ENCODE data around the gene MZF1.
"Not testable (repeated sequence)": the region's sequence is repeated elsewhere in the genome, so short reads cannot be mapped to it uniquely, and the experiment has no call there.

Gene MZF1

DNA sequence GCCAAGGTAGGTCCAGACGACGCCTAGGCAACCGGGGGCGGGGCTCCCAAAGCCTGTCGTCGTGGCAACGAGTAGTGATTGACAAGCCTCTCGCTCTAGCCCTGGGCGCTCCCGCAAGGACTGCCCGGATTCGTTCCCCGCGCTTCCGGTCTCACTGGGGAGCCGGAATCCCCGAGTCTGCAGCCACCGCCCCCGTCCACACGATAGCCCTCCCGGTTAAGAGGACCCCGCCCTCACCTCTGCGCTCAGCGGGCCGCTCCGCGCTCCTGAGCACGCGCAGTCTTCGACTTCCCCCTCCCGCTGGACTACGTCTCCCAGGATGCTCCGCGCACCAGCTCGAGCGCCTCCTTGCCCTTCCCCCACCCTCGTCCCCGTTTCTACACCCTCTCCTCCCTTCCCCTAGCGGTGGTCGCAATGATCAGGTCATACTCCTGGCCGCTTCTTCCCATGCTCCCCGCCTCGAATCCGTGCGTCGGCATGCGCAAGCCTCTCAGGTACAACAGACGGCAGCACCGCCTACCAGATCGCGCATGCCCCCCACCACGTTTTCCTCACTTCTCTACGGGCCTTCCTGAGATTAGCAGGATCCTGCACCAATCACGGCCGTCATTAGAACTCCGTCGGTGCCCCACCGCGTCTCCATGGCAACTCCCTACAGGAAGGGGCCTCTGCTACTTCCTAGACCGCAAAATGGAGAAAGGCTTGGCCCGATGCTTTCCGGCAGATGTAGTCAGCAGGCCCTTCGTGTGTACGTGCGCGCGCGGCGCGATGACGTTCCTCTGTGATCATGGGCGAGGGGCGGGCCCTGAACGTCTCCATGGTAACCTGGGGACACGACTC, at the start of gene MZF1:
TSS of gene MZF1 (minus strand) at position 518 of the 840 bp plus-strand sequence. CDS start 1,946 bp downstream, outside the sequence.
- no peak for DNase-seq

DNA sequence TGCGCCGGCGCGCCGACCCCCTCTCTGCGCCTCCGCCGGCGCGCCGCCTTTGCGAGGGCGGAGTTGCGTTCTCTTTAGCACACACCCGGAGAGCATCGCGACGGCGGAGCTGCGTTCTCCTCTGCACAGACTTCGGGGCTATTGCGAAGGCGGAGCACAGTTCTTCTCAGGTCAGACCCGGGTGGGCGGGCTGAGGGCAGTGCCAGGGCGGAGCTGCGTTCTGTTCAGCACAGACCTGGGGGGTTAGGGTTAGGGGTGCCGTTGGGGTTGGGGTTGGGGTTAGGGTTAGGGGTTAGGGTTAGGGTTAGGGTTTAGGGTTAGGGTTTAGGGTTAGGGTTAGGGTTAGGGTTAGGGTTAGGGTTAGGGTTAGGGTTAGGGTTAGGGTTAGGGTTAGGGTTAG, 34.1 kb upstream of the MZF1 start:
- DNase-seq, result not testable (repeated sequence)

DNA sequence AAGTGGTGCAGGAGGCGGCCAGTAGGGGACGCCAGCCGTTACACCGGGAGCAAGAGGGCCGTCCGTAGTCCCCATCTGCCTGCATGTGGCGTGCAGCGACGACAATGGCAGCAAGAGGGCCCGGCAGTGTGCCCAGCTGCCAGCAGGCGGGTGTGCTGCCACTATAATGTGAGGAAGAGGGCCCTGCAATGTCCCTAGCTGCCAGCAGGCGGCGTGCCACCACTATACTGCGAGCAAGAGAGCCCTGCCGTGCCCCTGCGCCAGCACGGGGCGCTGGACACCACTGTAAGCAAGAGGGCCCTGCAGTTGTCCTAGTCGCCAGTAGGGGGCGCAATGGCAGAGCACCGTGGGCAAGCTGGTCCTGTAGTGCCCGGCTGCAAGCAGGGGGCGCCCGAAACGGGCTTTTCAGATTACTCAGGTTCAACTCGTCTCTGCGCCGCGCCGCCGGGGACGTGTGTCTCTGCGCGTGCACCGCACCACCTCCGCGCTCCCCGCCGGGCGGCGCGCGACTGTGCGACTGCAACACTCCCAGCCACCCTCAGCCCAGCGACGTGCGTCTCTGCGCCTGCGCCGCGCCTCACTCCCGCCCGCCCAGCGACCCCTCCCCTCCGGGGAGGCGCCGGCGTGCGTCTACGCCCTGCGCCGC, 33.2 kb upstream of the MZF1 start:
- DNase-seq, result not testable (repeated sequence)

DNA sequence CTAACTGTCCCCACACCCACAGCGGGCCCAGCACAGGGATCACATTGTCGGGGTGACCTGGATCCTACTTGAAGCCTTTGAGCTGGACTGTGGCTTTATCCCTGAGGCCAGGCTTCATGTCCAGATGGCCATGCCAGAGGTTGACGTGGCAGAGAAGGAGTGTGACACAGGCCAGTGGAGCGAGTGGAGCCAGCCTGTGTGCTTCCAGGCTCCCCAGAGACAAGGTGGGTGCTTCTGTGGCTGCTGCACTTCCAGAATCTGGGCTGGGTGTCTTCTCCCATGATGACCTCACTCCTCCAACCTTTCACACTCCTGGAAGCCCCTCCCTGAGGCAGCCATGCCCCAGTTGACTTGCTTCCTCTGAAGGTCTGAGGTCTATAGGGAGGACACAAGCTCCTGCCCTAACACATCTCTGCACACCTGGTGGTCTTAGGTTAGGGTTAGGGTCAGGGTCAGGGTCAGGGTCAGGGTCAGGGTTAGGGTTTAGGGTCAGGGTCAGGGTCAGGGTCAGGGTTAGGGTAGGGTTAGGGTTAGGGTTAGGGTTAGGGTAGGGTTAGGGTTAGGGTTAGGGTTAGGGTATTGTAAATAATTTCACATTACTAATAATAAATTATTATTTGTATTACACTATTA, 13.1 kb upstream of the MZF1 start:
- DNase-seq, result no peak

DNA sequence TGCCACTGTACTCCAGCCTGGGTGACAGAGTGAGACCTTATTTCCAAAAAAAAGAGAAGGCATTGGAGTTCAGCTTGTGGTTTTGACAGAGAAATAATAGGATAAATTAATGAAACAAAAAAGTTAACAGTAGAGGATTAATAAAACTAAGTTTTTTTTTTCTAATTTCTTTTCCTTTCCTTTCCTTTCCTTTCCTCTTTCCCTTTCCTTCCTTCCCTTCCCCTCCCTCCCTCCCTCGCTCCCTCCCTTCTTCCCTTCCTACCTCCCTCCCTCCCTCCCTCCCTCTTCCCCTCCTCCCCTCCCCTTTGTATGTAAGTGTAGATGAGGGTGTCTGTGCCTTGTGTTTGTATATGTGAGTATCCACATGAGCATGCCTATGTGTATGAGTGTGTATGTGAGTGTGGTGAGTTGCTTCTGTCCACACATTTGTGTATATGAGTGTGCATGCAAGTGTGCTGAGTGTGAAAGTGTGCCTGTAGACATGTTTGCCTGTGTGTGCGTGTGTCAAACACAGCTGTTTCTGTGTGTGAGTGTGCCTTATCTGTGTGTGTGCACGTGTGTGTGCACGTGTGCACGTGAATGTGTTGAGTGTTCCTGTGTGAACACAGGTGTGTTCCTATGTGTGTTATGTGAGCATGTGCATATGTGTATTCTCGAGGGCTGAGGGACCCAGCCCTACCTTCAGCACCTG, 12.5 kb upstream of the MZF1 start:
- no peak for DNase-seq

DNA sequence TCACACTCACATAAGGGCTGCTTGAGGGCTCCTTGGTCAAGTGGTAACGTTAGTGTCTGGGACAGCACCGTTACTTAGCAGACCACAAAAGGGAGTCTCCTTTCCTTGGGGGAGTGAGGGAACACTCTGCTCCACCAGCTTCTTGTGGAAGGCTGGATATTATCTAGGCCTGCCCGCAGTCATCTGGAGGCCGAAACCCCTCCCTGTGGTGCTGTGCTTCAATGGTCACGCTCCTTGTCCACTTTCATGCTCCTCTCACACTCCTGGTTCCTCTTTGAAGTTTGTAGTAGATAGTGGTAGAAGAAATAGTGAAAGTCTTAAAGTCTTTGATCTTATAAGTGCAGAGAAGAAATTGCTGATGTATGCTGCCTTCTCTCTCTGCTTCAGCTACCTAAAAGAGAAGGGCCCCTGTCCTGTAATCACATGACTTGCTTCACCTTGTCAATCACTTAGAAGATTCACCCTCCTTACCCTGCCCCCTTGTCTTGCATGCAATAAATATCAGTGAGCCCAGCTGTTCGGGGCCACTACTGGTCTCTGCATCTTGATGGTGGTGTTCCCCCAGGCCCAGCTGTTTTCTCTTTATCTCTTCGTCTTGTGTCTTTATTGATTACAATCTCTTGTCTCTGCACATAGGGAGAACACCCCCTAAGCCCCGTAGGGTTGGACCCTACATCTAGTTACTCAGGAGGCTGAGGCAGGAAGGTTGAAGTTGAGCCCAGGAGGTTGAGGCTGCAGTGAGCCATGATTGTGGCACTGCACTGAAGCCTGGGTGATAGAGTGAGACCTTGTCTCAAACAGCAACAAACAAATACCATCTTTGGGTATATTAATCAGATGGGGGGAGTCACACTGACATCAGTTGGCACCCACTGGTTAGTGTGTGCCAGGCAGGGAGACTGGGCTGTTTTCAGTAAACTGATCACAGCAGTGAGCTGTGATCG, 11.6 kb upstream of the MZF1 start:
- no peak for DNase-seq

DNA sequence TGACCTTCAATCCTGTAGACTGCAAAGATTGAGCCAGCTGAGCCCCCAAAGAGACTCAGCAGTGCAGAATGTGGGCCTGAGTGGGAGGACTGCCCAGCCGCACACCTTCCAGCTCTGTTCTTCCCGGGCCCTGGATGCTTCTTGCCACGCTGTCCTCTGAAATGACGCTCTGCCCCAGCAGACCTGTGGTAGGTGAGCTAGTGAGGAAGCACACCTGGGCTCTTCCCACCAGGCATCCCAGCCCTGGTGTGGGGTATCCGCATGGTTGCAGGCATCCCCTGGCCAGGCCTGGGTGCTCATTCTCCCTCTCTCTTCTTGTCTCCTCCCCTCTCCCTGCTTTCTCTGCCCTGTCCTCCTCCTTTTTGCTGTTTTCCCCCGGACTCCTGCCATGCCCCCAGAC, 9.8 kb upstream of the MZF1 start:
- no peak for DNase-seq

DNA sequence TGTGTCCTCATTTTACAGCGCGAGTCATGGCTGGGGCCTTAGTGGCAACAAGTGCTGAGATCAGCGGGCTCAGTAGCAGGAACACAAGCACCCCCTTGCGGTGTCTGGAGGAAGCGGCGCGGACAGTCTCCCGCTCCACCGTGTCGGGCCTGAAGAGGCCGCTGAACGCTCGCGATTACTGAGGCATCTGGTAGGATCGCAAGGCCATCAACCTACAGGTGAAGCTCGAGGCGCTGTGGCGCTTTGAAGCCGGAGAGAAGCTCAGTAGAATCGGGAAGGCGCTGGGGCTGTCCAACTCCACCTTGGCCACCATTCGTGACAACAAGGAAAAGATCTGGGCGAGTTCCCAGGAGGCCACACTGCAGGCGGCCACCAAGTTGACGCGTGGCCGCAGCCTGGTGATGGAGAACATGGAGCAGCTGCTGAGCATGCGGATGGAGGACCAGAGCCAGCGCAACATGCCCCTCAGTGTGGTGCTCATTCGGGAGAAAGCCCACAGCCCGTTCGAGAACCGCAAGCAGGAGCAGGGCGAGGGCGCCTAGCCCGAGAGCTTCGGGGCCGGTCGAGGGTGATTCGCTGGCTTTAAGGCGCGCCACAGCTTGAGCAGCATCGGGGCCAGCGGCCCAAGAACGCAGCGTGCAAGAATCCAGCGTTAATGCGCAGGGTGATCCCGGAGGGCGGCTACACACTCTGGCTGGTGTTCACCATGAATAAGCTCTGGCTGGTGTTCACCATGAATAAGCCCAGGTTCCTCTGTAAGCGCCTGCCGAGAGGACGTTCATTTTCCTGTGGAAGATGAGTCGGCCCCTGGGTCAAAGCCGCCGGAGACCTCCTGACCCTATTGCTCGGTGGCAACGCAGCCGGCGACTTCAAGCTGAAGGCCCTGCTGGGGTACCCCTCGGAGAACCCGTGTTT, 8.3 kb upstream of the MZF1 start:
- no peak for DNase-seq

DNA sequence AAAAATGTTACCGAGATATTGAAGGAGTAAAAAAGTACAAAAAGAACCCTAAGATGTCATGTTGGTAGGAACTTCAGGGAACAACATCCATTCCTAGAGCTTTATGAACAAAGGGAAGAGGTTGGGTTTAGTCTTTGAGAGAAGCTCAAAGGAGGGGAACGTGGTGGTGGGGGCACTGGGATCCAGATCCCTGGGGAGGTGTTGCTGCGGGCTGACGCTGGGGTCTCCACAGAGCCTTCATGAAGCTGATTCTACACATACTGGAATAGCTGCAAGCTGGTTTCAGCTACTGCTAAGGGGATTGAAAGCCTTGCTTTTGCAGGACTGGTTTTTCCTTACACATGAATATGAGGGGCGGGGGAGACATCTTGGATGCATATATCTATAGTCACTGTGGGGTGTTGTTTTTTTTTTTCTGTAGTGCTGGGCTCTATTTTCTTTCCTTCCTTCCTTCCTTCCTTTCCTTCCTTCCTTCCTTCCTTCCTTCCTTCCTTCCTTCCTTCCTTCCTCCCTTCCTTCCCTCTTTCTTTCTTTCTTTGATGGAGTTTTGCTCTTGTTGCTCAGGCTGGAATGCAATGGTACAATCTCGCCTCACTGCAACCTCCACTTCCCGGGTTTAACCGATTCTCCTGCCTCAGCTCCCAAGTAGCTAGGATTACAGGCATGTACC, 6.5 kb upstream of the MZF1 start:
- no peak for DNase-seq

DNA sequence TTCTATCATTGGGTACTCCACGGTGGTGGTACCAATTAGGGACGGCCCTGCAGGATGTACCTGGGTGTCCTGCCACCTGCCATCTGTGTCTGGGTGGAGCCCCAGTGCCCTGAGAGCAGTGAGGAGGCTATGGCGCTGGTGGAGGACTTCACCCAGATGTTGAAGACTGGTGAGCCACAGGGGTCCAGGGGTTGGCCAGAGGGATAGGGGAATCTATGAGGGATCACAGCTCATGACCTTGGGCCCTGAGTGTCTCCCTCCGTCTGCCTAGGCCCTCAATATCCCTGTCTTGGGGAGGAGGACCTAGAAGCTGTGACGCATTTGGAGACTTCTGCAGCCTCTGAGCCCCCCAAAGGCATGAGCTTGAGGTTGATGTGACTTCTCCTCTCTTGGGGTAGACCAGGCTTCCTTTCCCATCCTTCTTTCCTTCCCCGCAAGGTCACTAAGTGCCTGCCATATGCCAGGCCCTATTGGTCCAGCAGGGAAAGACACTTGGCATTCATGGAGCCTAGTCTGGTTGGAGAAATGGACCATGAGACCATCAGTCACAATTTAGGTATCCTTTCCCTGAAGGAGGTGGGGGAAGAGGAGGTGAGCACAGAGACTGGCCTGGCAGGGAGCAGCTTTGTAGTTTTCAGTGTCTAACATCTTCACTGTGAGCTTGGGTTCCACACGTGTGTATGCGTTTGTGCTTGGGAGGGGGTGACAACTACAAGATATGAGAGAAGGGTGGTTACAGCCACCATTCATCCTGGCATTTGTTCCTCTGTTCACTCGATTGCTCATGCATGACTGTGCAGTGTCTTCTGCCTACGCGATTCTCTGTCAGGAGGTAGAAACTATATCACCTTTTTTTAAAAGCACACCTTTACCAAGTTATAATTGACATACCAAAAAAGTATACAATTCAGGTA, 5.1 kb upstream of the MZF1 start:
- DNase-seq, result no peak

DNA sequence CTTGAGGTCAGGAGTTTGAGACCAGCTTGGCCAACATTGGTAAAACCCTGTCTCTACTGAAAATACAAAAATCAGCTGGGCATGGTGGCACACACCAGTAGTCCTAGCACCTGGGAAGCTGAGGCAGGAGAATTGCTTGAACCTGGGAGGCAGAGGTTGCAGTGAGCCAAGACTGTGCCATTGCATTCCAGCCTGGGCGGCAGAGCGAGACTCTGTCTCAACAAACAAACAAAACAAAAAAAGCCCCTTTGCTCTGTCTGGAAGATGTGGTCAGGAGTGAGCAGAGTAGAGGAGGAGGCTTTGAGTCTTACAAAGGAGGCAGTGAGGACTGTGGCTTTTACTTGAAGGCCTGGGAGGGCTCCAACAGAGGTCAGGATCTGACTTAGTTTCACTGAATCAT, 4.4 kb upstream of the MZF1 start:
- DNase-seq, result not testable (repeated sequence)

DNA sequence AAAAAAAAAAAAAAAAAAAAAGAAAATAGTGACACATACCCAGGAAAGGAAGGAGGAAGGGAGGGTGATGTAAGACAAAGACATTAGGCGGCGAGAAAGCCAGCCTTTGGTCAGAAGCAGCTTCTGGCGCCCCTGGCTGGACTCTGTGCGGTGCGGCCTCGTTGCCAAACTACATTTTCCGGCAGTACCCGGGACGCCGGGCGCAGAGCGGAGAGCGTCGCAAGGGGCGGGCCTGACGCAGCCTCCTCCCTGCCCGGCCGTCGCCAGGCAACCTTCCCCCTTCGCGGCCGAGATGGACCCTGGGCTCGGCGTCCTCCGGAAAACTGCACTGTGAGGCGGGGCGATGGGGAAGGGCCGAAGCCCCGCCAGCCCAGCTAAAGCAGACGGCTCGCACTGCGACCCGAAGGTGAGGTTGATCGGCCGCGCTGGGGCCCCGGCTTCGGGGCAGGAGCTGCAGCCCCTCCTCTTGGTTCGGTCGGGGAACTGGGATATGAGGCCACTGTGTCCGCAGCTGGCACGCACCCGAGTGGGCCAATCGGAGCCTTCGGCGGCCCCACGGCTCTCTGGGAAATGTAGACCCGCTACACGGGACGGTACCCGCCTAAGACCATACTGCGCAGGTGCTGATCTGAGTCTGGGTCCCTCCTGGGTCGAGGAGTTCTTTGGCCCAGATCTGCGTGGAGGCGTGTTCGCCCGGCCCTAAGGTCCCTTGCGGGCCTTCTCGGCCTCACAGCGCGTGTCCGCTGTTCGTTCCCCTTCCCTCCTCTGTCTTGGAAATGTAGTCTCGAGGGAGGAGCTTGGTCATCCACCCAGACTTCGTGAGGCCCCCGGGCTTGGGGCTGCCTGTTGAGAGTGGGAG, 2.3 kb upstream of the MZF1 start:
- DNase-seq, result no peak

DNA sequence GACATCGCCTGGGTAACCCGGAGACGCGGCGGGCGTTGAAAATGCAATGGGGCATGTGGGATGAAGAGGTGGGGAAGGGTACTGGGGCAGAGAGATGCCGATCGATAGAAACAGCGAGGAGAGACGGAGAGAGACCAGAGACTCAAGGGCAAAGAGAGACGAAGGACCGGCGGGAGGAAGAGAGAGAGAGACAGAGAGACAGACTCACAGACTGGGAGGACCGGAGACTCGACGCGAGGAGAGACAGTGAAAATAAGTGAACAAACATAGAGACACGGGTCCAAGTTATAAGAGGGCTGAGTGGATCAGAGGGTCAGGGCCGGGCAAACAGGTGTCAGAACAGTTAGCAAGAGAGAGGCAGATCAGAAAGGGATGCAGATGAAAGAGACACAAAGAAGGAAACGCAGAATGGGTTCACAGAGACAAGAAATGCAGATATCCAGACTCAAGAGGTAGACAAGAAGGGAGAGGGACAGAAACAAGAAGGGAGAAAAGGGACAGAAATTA, 576 bp upstream of the MZF1 start:
- no peak for DNase-seq

DNA sequence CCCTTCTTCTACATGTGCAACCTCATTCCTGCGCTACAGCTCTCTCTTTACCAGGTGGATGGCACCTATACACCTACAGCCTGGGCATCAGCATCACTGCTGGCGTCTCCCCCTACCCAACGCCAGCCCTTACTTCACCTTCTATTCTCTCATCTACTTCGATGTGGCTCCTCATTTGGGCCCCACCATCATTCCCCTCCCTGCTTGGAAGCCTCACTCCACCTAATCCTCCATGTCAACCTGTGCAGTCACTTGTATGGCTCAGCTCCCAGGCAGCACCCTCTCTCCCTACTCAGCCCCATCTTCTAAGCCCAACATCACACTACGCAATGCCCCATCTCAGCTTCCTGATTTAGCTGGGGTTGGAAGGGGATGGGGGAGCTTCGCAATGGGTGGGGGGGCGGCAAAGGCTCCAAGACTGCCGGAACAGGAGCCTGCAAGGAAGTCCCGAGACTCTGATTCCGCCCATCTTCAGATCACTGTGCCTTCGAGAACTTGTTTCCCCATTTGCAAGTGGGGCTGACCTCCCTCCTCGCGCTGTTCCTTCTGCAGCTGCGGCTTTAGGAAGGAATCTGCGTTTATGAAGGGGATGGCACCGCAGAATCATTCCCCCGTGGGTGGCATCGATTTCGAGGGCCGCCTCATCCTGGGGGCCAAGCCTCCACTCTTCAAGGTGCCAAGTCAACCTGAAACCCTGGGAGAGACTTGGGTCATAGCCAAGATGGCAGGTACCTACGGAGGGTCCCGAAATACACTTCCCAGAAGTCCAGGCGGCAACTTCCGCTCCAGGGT, 913 bp downstream of the MZF1 start:
- no peak for DNase-seq

DNA sequence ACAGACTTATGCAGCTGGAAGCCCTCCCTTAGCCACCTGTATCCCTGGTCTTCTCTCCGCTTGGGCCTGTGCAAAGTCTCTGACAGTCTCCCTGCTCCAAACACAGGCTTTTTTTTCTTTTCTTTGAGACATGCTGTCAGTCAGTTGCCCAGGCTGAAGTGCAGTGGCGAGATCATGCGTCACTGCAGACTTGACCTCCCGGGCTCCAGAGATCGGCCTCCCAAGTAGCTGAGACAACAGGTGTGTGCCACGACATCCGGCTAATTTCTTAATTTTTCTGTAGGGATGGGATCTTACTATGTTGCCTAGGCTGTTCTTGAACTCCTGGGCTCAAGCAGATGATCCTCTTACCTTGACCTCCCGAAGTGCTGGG, 1.6 kb downstream of the MZF1 start:
- DNase-seq, result no peak

DNA sequence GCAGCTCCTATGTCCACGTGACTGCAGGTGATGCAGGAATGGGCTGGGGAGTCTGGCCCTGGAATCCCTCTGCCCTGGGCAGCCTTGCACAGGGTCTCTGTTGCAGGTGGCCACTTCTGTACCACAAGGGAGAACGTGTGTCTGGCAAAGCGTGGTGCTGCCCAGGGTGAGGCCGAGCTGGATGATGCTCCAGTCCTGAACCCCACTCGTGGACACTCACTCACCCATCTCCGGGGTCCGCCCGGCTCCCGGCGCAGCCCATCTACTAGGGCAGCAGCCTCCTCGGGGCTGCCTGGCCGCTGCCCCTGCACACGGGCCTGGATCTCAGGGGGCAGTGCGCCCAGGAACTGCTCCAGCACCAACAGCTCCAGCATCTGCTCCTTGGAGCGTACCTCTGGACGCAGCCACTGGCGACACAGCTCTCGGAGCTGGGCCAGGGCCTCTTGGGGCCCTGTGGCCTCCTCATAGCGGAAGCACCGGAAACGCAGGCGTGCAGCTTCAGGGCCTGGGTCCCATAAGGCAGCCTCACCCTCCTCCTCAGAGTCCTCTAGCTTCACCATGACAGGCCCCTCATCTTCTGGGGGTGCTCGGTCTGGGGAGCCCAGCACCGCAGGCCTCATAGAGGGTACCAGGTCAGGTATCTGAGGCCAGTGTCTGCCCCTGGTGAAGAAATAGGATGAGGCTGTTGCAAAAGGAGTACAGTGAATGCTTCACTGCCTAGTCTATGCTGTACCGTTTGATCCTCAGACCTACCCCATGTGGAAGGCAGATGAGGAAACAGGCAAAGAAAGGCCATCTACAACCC, 2.2 kb downstream of the MZF1 start:
- no peak for DNase-seq

Measured in bone marrow (tissue), 2 donors.